Measurements from ENCODE around the gene MSH5.

The MSH5 gene

DNA sequence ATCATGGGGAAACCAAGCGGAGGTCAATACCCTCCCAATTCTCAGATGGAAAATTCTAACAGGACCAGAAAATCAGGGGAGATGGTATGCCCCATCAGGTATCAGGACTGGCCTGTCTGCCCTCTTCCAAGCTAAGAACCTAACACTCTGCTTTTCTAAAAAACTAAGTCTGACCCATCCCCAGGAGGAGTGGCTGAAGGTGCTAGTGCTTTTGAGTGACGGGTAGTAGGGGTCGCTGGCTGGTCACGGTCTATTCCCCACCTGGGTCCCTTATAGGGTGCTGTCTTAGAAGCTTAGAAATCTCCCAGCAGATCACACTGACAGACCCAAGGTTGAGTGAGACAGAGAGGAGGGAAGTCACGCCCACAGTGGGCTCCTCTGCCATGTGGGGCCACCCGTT lies 46.3 kb upstream of the MSH5 start:
- TF ChIP-seq, protein P1, sequence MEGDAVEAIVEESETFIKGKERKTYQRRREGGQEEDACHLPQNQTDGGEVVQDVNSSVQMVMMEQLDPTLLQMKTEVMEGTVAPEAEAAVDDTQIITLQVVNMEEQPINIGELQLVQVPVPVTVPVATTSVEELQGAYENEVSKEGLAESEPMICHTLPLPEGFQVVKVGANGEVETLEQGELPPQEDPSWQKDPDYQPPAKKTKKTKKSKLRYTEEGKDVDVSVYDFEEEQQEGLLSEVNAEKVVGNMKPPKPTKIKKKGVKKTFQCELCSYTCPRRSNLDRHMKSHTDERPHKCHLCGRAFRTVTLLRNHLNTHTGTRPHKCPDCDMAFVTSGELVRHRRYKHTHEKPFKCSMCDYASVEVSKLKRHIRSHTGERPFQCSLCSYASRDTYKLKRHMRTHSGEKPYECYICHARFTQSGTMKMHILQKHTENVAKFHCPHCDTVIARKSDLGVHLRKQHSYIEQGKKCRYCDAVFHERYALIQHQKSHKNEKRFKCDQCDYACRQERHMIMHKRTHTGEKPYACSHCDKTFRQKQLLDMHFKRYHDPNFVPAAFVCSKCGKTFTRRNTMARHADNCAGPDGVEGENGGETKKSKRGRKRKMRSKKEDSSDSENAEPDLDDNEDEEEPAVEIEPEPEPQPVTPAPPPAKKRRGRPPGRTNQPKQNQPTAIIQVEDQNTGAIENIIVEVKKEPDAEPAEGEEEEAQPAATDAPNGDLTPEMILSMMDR (IDR thresholded peaks at IDR 0.05; ENCODE audit: insufficient read depth, missing control alignments) = no peak

DNA sequence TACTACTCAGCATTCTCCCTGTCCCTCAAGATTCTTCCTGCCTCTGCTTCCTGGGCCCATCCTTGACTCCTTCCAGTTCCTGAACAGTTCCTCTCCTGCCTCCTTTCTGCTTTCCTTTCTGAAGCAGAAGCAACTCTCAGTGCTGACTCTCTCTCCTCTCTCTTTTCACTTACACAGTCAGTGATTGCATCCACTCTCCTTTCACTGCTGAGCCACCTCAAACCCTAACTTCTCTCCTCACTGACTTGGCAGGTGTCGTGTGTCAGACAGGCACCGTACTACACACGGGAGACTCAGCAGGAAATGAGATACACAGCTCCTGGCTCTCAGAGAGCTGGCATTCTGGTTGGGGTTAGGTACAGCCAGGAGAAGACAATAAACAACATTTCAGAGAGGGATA lies 42.2 kb upstream of the MSH5 start:
- TF ChIP-seq, protein P1 (IDR thresholded peaks at IDR 0.05; ENCODE audit: insufficient read depth, missing control alignments) = no peak
- FAIRE-seq = no peak
- DNase-seq (ENCODE audit: insufficient read length, low spot score) = no peak

More for the DNA sequence above, 46.3 kb upstream of the MSH5 start:
- DNase-seq (ENCODE audit: insufficient read length, low spot score) (no peak), FAIRE-seq (no peak)

DNA sequence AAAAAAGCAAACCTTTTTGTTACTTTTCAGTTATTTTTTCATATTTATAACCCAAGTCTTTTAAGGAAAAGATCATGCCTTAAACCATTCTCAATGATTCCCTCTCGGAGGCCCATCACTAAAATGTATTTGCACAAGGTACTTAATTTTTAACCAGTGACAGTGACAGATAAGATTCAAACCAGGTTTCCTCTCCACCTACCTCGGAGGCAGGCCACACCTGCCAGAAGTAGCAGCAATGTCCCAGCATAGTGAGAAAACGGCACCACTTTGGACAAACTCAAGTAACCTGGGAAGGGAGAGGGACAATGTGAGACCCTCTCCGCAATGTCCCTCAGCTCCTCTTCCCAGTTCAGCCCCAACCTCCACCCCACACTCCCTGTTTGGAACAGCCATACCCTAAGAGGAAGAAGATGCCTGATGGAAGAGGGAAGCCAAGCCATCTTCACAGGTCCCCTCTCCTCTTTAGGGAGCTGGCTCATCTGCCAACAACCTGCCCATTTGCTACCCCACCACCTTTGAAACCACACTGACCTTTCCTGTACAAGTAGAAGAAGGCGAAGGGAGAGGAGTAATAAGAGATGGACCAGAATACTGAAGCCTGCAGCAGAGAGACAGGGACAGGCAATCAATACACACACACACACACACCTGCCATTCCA lies 38.9 kb upstream of the MSH5 start:
- FAIRE-seq (no peak), DNase-seq (ENCODE audit: insufficient read length, low spot score) (no peak)
- TF ChIP-seq, protein P1 (IDR thresholded peaks at IDR 0.05; ENCODE audit: insufficient read depth, missing control alignments) = no peak

DNA sequence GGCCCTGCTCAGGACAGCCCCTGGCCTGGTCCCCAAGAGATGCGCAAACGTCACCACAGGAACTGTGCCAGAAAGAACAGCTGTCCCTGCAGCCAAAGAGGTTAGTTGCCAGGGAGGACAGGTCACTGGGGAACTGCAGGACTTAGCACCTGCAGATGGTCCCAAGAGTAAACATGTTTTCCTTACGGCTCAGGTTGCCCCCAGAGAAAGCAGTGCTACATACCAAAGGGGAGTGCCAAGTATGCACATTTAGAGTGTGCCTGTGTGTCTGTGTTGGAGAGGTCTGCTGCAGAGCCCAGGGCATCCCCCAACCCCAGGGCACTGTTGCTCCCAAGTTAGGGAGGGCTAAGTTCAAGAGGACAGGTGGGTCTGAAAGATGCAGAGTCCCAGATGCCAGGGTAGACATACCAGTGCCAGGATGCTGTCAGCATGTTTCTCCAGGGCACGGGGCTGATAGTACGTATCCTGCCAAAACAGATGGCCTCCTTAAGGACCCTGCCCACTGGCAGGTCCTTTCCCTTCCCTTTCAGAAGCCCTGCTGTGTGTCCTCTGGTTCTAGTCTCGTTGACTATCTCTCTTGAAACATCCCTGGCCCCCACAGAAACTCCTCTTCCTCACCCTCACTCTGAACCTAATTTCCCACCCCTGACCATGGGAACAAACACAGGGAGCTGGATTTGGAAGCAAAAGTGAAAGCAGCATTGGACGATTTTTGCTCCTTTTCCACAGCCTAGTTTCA lies 38.0 kb upstream of the MSH5 start:
- FAIRE-seq (no peak), DNase-seq (ENCODE audit: insufficient read length, low spot score) (no peak)
- TF ChIP-seq, protein P1 (IDR thresholded peaks at IDR 0.05; ENCODE audit: insufficient read depth, missing control alignments) = no peak

DNA sequence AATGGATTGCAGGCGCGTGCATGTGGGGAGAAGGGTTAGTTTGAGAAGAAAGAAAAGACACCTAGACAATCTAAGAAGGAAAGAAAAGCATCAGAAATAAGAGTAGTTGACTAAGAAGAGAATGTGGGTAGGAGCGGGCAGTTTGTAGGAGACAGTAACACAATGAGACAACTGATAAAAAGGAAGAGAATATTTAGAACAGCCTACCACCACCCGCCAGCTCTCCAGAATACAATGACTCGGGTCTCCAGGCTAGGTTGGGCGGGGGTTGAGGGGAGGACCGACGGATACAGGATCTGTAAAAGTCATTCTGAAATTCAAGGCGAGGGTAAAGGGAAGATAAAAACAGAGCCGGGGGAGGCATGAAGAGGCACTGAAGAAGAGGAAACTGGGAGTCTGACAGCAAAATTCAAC lies 37.4 kb upstream of the MSH5 start:
- FAIRE-seq (no peak), DNase-seq (ENCODE audit: insufficient read length, low spot score) (no peak)
- TF ChIP-seq, protein P1 (IDR thresholded peaks at IDR 0.05; ENCODE audit: insufficient read depth, missing control alignments) = no peak

DNA sequence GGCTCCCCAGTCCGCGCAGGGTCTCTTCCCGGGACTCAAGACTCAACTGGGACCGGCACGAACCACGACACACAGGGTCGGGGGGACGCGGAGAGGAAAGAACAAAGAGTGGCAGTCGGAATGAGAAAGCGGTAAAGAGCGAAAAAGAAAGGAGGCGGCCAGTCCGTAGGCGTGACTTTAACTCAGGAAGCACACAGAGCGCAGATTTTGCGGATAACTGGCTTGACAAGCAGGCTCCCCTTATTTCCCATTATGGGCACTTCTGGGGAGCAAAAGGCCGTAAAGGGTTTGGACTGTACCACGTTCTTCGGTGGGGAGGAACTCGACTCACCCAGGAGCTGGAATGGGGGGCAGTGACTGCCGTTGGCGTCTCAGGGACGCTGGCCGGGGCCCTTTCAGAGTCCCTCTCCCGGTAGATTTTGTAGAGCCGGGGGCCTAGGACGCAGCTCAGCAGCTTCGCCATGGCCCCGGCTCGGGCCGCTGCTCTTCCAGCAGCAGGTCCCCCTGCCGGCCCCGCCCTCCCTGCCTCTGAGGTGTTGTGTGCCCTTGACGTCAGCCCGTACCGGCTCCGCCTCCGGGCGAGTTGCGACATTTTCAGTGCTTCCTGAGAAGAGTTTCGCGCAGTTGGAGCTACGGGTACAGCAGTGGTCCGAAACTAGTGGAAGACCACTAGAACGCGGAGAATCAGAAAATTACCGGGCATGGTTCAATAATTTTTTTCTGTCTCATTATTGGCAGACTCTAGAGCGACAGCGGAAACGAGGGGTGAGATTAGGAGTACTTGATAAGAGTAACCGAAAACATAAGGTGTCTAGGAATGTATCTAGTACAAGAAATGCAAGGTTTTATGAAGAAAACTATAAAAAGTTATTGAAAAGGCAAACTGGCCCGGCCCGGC lies 36.7 kb upstream of the MSH5 start, which contains the start of gene ABHD16A:
TSS of gene ABHD16A (minus strand) at position 506 of the 898 bp plus-strand sequence. CDS start at position 463, 43 bp downstream.
- TF ChIP-seq, protein P1 (IDR thresholded peaks at IDR 0.05; ENCODE audit: insufficient read depth, missing control alignments) = no peak
- no peak for FAIRE-seq

More for the DNA sequence above, 36.7 kb upstream of the MSH5 start, which contains the start of gene ABHD16A:
- DNase-seq (ENCODE audit: insufficient read length, low spot score) = peak; percentile 98
